Colonic mucosa (tissue), 4 donors: ENCODE measurements around the gene NOL4L. TPM values are rescaled to one million over a fixed set of nuclear protein-coding genes. Genes with fewer than 3 reads are reported as not detected.

ENCODE experiments used
- DNase-seq: peaks from one replicate; pipeline ENCODE4 v3.0.0-alpha.2; 2020
- H3K27ac ChIP-seq: fragments of 200-600 bp; one replicate; pipeline ENCODE4 v1.8.0; 2021
- H3K27me3 ChIP-seq: fragments of 200-600 bp; one replicate; pipeline ENCODE4 v1.8.0; 2021
- H3K36me3 ChIP-seq: fragments of 200-600 bp; one replicate; pipeline ENCODE4 v1.8.0; 2021
- H3K4me1 ChIP-seq: fragments of 200-600 bp; one replicate; pipeline ENCODE4 v1.8.0; 2021; ENCODE audit warnings: mild to moderate bottlenecking
- H3K4me3 ChIP-seq: fragments of 200-600 bp; one replicate; pipeline ENCODE4 v1.8.0; 2021
- H3K9ac ChIP-seq, 2 donors: one replicate each; pipeline ENCODE4 v1.7.0; 2013; ENCODE audit warnings: control low read depth in 2 of 2, low read depth in 2 of 2, low read length in 2 of 2
- H3K9me3 ChIP-seq: fragments of 200-600 bp; one replicate; pipeline ENCODE4 v1.8.0; 2021
- intact Hi-C: fragments of 100-400 bp; cut with DNase I; formaldehyde crosslinking; loops from one replicate; pipeline ENCODE4 v1.14.1; 2022
- total RNA-seq, 2 donors: library from RNA; stranded (reverse); fragmentation: NEBNext Ultra II Directional in 1 of 2; extraction: Animal tissue kit (Norgen Biotek cat#: 25700) in 1 of 2; gene quantifications; one replicate each; pipeline ENCODE4 v1.2.1, GENCODE V29; 2021
- TF ChIP-seq, protein P1 (sequence below): fragments of 200-600 bp; IDR thresholded peaks from one replicate; pipeline ENCODE4 v1.8.0; 2022; ENCODE audit warnings: antibody characterized with exemption, mild to moderate bottlenecking
- donor health status: healthy.
- donor health status: DM: no; HTN: no; CAD: no.
- donor health status: DM: no; HTN: no; CAD: no.

NOL4L gene
- total RNA-seq, 2 donors from 2014 or later = 54.2 to 58.0 TPM

DNA sequence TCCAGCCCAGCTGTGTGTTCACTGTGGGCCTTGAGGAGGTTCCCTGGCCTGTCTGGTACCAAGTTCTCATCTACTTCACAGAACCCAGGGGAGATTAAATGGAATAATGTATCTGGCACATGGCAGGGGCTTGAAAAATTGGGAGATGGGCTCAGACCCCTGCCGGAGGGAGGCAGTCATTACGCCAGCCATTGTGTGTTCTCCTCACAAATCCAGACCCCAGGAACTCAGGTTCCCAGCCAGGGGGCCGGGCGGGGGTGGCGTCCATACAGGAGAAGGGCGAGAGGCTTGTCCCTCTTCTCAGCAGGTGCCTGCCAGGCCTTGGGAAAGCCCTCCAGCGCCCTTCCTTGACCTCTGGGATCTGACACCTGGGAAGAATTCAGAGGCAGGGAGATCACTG lies 8.1 kb downstream of the NOL4L start:
- no peaks in the 10 kb centered on the region for H3K27me3 ChIP-seq
- DNase-seq = no peak
- H3K27ac ChIP-seq = no peak overlapping the region
- no peaks in the 10 kb centered on the region for H3K4me1 ChIP-seq
- TF ChIP-seq, protein P1, sequence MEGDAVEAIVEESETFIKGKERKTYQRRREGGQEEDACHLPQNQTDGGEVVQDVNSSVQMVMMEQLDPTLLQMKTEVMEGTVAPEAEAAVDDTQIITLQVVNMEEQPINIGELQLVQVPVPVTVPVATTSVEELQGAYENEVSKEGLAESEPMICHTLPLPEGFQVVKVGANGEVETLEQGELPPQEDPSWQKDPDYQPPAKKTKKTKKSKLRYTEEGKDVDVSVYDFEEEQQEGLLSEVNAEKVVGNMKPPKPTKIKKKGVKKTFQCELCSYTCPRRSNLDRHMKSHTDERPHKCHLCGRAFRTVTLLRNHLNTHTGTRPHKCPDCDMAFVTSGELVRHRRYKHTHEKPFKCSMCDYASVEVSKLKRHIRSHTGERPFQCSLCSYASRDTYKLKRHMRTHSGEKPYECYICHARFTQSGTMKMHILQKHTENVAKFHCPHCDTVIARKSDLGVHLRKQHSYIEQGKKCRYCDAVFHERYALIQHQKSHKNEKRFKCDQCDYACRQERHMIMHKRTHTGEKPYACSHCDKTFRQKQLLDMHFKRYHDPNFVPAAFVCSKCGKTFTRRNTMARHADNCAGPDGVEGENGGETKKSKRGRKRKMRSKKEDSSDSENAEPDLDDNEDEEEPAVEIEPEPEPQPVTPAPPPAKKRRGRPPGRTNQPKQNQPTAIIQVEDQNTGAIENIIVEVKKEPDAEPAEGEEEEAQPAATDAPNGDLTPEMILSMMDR = no peak
- no peak overlapping the region for H3K9ac ChIP-seq
- intact Hi-C loops = no loop called here
- no peak overlapping the region for H3K4me3 ChIP-seq
- no peaks in the 10 kb centered on the region for H3K36me3 ChIP-seq
- no peaks in the 10 kb centered on the region for H3K9me3 ChIP-seq

DNA sequence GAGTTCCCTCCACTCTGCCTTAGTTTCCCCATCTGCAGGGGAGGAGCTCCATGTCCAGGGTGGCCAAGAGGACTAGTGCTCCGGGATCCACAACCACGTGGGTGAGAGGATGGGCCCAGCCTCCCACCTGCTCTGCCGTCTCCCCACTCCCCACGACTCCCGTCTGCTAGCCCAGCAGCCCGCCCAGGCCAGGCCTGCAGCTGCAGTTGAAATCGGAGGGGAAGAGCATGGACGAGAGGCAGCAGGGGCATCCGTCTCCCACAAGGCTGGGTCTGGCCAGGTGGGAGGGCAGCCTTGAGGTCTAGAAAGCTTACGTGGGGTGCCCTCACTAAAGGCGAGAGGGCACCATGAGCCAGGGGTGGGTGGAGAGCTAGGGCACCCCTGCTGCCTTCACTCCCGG lies 8.6 kb downstream of the NOL4L start:
- H3K36me3 ChIP-seq = no peaks in the 10 kb centered on the region
- DNase-seq = no peak
- intact Hi-C loops = no loop called here

DNA sequence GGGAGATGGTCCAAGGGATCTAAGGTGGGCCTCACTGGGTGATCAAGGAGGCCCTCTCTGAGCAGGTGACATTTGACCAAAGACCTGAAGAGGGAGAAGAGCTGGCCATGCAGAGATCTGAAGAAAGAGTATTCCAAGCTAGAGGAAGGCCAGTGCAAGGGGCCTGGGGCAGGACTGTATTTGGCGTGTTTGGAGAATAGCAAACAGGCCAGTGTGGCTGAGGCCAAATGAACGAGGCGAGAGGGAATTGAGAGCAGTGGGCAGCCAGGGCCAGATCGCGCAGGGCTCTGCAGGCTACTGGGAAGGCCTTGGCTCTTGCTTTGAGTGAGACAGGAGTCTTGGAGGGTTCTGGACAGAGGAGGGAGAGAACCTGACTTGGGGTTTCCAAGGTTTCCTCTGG lies 9.3 kb downstream of the NOL4L start:
- H3K9me3 ChIP-seq = no peaks in the 10 kb centered on the region
- no peak for DNase-seq
- intact Hi-C loops = no loop called here
- H3K4me3 ChIP-seq = no peak overlapping the region
- TF ChIP-seq, protein P1 = no peak
- no peak overlapping the region for H3K9ac ChIP-seq
- no peaks in the 10 kb centered on the region for H3K27me3 ChIP-seq
- H3K4me1 ChIP-seq = no peaks in the 10 kb centered on the region
- H3K27ac ChIP-seq = no peak overlapping the region
- H3K36me3 ChIP-seq = no peaks in the 10 kb centered on the region

More for the DNA sequence above, 8.6 kb downstream of the NOL4L start:
- H3K4me1 ChIP-seq = no peaks in the 10 kb centered on the region
- TF ChIP-seq, protein P1 = no peak
- H3K27me3 ChIP-seq = no peaks in the 10 kb centered on the region
- no peak overlapping the region for H3K4me3 ChIP-seq
- no peaks in the 10 kb centered on the region for H3K9me3 ChIP-seq
- no peak overlapping the region for H3K9ac ChIP-seq
- no peak overlapping the region for H3K27ac ChIP-seq

DNA sequence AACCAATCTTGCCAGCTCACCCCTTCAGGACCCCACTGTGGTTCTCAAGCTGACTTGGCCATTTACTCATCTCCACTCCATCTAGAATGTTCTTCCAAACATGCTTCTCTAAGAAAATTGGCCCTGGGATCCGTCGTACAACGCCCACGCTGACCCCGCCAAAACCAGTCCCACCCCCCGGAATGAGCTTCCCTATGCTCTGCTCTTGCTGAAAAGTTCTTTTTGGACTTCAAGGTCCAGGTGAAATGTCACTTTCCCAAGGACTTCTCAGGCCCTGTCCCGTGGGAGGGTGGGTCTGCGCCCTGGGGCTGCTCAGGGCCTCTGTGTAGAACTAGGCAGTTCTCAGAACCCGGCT lies 9.9 kb downstream of the NOL4L start:
- no peak for DNase-seq
- no peaks in the 10 kb centered on the region for H3K4me1 ChIP-seq
- intact Hi-C loops = no loop called here
- no peaks in the 10 kb centered on the region for H3K9me3 ChIP-seq
- H3K27ac ChIP-seq = no peak overlapping the region
- H3K36me3 ChIP-seq = no peaks in the 10 kb centered on the region
- TF ChIP-seq, protein P1 = no peak
- H3K9ac ChIP-seq = no peak overlapping the region
- H3K4me3 ChIP-seq = no peak overlapping the region
- H3K27me3 ChIP-seq = no peaks in the 10 kb centered on the region

DNA sequence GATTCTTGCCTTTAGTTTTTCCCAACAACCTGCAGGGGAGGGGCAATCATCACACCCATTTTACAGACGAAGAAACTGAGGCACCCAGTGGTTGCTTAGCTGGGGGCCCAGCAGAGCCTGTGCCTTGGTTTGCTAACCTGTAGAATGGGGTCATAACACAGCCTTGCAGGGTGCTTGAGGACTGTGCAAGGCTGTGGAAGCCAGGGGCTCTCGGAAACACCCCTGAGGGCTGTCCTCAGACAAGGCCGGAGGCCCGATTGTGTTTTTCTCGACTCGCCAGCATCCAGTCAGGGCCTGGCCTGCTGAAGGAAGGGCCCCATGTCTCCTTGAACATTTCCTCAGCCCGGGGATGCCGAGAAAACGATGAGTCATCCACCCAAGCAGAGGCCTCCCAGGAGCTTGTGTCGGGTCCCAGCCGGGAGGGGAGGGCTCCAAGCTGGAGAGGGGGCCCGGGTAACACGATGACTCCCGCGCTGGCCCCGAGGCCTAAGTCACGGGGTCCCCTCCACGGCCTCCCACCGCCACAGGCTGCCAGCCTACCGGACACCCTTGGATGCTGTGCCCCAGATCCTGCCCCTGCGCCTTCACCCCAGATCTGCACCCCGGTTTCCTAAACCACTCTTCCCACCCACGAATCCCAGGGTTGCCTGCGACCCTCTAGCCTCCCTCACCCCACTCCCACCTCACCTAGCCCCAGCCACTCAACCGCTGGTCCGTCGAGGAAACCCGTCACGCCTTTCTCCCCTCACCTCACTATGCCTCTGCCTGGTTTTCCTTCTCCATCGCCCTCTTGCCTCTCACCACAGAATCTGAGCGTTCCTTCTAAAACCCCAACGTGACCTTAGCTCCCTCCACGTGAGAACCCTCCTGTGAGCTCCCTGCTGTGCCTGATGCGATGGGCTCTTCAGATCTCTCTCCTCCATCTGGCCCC lies 10.6 kb downstream of the NOL4L start:
- TF ChIP-seq, protein P1 = no peak
- intact Hi-C loops = no loop called here
- H3K36me3 ChIP-seq = no peaks in the 10 kb centered on the region
- no peaks in the 10 kb centered on the region for H3K27me3 ChIP-seq
- H3K27ac ChIP-seq = no peak overlapping the region
- H3K9ac ChIP-seq = peak overlapping the region in 1 of 2 donors; percentile 19
- DNase-seq = no peak
- H3K4me3 ChIP-seq = no peak overlapping the region
- H3K9me3 ChIP-seq = no peaks in the 10 kb centered on the region
- no peaks in the 10 kb centered on the region for H3K4me1 ChIP-seq
